Colon (tissue), 2 donors: ENCODE measurements around the gene ZNF423.
"Not testable (repeated sequence)": the region's sequence is repeated elsewhere in the genome, so short reads cannot be mapped to it uniquely, and the experiment has no call there.

Source experiments
- FAIRE-seq: peaks from 2 replicates; lab custom pipeline; 2012; peaks lifted over from hg19 to GRCh38; lab: Jason Lieb, UNC
- donor health status: control.
- donor health status: control.

Gene ZNF423

GRCh38 chr16:49696414-49697101 lies 159.4 kb downstream of the ZNF423 start:
- FAIRE-seq, result no peak

DNA sequence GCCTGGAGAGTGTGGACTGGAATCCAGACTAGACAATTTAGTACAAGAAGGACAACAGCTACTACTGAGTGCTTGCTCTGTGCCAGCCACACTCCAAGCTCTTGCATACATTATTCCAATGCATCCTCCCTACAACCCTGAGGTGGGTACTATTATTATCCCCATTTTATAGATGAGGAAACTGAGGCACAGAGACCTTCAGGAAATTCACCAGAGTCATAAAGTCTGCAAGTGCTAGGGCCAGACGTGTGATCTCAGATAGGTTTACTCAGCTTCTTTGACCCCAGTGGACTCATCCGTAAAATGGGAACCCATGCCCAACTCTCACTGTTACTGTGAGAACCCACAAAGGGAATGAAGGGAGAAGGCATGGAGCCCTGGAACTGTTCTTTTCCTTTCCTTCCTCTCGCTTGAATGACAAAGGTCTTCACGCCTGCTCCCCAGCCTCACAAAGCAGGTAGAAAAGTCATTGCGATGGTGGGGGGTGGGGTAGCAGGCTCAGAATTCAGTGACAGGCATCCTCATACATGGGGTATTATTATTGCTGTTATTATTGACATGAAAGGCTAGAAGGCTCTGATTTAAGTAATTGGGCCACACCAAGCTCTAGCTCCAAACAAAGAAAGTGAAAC lies 160.0 kb downstream of the ZNF423 start:
- no peak for FAIRE-seq

DNA sequence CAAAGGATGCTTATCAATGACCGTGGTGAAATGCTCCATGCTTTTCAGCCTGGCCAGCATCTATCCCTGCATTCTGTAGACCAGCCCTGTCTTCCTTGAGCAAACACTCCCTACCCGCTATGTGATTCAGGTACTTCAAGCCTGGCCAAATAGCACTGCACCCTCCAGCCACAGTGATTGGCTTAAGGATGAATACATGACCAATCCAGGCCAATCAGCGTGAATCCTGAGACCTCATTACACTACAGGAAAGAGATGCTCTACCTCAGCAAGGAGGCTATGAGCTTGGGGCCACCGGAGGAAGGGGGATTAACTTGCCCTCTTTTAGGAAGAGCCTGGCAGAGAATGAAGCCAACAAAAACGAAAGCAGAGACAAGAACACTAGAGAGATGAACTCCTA lies 162.5 kb downstream of the ZNF423 start:
- no peak for FAIRE-seq

DNA sequence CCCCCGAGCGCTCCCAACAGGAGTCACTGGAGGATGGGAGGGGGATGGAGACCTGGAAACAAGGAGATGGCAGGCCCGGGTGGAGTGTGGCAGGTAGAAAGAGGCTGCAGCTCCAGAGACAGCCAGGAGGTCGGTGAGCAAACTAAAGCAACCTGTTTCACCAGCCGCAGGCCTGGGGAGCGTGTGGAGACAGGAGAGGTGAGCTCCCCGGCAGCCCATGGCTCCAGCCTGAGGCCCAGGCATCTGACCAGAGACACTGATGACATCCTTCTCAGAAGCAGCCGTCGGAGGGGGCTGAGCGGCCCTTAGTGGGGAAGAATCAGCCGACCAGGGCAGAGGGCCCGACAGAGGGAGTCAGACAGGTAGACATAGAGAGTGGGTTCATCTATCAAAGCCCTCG lies 165.1 kb downstream of the ZNF423 start:
- no peak for FAIRE-seq

- FAIRE-seq, result no peak
Measured at GRCh38 chr16:49688036-49688697, 167.7 kb downstream of the ZNF423 start.

DNA sequence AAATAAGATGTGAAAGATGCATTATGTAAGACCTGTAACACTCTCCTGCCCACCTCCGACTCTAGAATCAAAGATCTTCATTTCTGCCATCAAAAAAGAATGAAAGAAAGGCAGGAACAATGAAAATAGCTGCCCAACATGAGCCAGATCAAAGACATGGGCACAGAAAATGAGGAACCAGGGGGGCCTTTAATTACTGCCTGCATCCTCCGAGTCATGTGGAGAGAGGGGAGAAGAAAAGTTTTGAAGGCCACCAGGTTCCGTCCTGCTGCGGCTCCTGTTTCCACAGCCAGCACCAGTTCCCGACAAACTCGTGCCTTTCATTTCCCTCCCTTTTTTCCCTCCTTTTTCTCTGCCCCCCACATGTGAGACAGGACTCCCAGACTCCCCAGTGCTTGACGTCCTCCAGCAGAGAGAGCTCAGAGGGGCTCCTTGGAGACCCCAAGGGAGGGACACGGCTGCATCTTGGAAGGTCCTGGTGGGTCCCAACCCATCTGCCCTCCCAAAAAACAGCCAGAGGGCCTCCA lies 168.4 kb downstream of the ZNF423 start:
- no peak for FAIRE-seq

GRCh38 chr16:49684696-49685095 lies 171.2 kb downstream of the ZNF423 start:
- no peak for FAIRE-seq

- no peak for FAIRE-seq
Measured at GRCh38 chr16:49682577-49683165, 173.2 kb downstream of the ZNF423 start.

DNA sequence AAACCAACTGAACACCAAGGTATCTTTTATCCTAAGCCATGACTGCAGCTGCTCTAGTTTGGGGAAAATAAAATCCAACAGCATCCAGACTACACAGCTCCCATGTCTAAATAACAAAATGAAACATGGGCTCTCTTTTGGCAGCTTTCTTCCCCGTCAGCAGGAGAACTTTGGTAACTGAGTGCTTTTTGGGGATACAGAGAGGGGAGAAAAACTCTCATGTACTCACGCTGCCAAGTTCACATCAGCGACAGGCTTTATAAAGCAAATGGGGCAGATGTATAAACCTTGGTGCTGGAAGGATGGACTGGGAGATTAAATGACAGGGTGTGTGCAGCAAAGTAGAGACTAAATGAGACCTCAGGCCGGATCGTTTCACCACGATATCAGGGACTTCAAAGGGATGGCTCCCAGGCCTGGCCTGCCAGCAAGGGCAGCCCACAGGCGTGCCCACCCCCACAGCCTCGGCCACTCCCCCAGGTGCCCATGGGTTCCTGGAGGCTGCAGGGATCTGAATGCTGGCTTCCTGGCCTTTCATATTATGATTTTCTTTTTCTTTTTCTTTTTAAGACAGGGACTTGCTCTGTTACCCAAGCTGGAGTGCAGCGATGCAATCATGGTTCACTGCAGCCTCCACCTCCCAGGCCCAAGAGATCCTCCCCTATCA lies 174.6 kb downstream of the ZNF423 start:
- FAIRE-seq, result no peak

DNA sequence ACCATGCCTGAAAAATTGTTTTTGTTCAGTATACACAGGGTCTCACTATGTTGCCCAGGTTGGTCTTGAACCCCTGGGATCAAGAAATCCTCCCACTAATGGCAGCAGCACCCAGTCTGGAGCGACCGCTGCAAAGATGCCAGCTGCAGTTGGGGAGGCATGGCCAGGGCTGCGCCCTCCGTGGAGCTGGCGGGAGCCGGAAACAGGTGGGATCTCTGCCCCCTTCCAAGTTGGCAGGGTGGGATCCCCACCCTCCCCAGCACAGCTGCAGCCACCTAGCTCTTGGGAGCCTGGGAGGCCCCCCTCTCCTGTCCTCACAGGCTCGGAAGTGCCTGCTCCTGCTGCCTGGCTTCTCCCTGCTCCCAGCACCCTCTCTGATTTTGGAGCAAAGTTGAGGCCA lies 176.8 kb downstream of the ZNF423 start:
- FAIRE-seq, result no peak

DNA sequence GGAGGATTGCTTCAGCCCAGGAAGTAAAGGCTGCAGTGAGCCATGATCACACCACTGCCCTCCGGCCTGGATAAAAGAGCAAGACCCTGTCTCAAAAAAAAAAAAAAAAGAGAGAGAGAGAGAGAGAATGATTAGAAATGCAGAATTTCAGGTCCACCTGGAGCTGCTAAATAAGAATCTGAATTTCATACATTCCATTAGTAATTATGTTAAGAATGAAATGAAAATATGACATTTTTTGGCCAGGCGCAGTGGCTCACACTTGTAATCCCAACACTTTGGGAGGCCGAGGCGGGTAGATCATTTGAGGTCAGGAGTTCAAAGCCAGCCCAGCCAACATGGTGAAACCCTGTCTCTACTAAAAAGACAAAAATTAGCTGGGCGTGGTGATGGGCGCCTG lies 178.3 kb downstream of the ZNF423 start:
- FAIRE-seq, result not testable (repeated sequence)

DNA sequence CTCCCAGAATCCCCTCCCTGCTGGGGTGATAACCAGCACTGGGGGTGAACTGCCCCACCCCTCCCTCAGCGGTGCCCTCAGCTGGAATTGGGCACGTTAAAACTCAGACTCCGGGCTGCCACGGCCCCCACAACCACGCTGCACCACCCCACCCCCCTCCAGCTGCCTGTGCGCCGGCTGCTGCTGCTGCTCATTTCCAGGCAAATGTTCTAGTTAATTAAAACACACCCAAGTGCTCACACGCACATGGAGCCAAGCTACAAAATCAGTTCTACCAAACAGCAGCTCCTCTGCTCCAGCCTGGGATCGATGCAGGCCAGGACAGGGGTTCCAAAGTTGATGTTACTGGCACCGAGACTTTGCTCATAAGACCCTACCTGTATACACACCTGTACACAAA lies 180.5 kb downstream of the ZNF423 start:
- no peak for FAIRE-seq

DNA sequence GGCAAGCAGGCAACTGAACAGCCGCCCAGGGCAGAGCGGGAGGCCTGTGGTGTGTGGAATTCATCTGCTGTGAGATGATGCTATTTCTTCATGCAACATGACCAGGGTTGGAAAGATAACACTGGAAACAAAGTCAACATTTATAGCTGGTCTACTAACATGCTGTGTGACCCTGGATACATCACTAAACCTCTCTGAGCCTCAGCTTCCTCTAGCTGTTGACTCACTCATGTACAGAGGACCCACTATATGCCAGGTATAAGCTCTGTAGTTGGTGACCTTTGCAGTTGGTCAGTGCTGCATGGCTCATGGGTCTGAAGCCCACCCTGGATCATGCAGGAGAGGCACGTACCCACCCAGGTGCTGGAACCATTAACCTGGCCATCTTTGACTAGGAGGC lies 180.9 kb downstream of the ZNF423 start:
- FAIRE-seq, result no peak

GRCh38 chr16:49674351-49674851 lies 181.5 kb downstream of the ZNF423 start:
- FAIRE-seq, result no peak

DNA sequence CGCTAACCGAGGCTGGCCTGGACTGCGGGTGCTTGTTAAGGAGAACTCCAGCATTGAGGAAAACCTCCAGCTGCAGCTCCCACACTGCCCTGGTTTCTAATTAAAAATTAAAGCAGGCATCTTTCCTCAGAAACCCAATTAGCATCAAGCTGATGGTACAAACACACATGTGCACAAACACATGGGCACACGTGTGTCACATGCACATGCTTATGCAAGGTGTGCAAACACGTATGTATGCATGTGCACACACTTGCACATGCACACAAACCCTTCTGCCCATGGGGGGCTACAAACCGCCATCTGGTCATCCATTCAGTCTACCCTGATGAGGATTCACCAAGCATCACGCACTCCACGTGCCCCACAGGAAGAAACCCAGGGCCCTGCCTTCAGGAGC lies 182.5 kb downstream of the ZNF423 start:
- FAIRE-seq, result no peak

GRCh38 chr16:49672753-49673152 lies 183.2 kb downstream of the ZNF423 start:
- no peak for FAIRE-seq

- FAIRE-seq, result no peak
Measured at GRCh38 chr16:49671333-49671732, 184.6 kb downstream of the ZNF423 start.

DNA sequence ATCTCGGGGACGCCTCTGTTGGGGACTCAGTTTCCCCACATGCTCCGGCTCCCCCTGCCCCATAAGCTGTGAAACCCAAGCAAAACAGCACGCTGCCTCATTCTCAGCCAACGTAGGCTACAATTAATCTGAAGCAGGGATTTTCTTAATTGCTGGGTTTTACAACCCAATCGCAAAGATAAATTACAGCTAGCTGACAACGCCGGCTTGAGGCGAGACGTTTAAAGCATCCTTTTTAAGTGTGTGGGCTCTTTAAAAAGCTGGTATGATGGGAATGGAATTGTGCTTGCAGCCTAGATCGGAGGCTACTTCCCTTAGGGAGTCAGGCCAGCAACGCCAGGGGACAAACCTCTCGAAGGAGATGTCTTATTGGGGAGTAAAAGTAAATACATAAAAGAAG lies 185.3 kb downstream of the ZNF423 start:
- FAIRE-seq, result no peak

- FAIRE-seq, result no peak
Measured at GRCh38 chr16:49665482-49666230, 190.3 kb downstream of the ZNF423 start.

GRCh38 chr16:49664221-49665215 lies 191.4 kb downstream of the ZNF423 start:
- no peak for FAIRE-seq
